ENCODE results near the gene KIT. TPM values are rescaled to one million over a fixed set of nuclear protein-coding genes. Genes with fewer than 3 reads are reported as not detected.

Gene KIT
- total and polyA plus RNA-seq, 2 donors (not counting 1 experiment from before 2014, with no cell fraction given) = 0.50 to 19.9 TPM

GRCh38 chr4:54620773-54621172 lies 37.0 kb upstream of the KIT start:
- Histone ChIP-seq H3K4me1 (ENCODE audit: control insufficient read depth, extremely low read depth, insufficient read depth, low read length) (no peaks in the 10 kb centered on the region), H3K9me3 (ENCODE audit: control insufficient read depth, insufficient read depth, low read depth, low read length) (no peaks in the 10 kb centered on the region), H3K9ac (ENCODE audit: insufficient read depth, low read length) (no peak overlapping the region), H3K27me3 (ENCODE audit: control insufficient read depth, insufficient read depth, low read length) (no peaks in the 10 kb centered on the region), H4K20me1 (ENCODE audit: control insufficient read depth, extremely low read depth, insufficient read depth, low read length) (no peaks in the 10 kb centered on the region), H3K36me3 (ENCODE audit: control insufficient read depth, insufficient read depth, low read length) (no peaks in the 10 kb centered on the region), H3K27ac (ENCODE audit: insufficient read depth, low read length) (no peak overlapping the region), H2AFZ (ENCODE audit: low read length) (no peak overlapping the region), H3K79me2 (ENCODE audit: control insufficient read depth, insufficient read depth, low read length) (no peaks in the 10 kb centered on the region), H3K4me2 (ENCODE audit: extremely low read depth, insufficient read depth, low read length) (no peak overlapping the region), H3K4me3 (replicated peaks in 1 of 4; ENCODE audit: control extremely low read depth in 1 of 4, insufficient read depth in 1 of 4, low read depth in 3 of 4, low read length in 4 of 4) (no peak overlapping the region)
- DNase-seq (ENCODE audit: low read depth in 2 of 2) = no peak
- TF ChIP-seq CTCF (conservative IDR thresholded peaks at IDR 0.05 in 1 of 2, IDR thresholded peaks at IDR 0.05 in 1 of 2; ENCODE audit: low read depth in 1 of 2, low read length in 2 of 2) (no peak), EZH2 (IDR thresholded peaks at IDR 0.05; ENCODE audit: low read length, missing control alignments) (no peak)

- H3K4me1 ChIP-seq (ENCODE audit: control insufficient read depth, extremely low read depth, insufficient read depth, low read length) = no peaks in the 10 kb centered on the region
- no peak for DNase-seq (ENCODE audit: low read depth in 2 of 2)
- H3K27me3 ChIP-seq (ENCODE audit: control insufficient read depth, insufficient read depth, low read length) = peaks cover 3% of the 10 kb centered on the region
- H3K9ac ChIP-seq (ENCODE audit: insufficient read depth, low read length) = no peak overlapping the region
- no peak overlapping the region for H2AFZ ChIP-seq (ENCODE audit: low read length)
- H3K4me3 ChIP-seq (replicated peaks in 1 of 4; ENCODE audit: control extremely low read depth in 1 of 4, insufficient read depth in 1 of 4, low read depth in 3 of 4, low read length in 4 of 4) = no peak overlapping the region
- no peak for TF ChIP-seq CTCF (conservative IDR thresholded peaks at IDR 0.05 in 1 of 2, IDR thresholded peaks at IDR 0.05 in 1 of 2; ENCODE audit: low read depth in 1 of 2, low read length in 2 of 2)
- no peak for TF ChIP-seq EZH2 (IDR thresholded peaks at IDR 0.05; ENCODE audit: low read length, missing control alignments)
- no peak overlapping the region for H3K4me2 ChIP-seq (ENCODE audit: extremely low read depth, insufficient read depth, low read length)
- no peak overlapping the region for H3K27ac ChIP-seq (ENCODE audit: insufficient read depth, low read length)
- H3K79me2 ChIP-seq (ENCODE audit: control insufficient read depth, insufficient read depth, low read length) = no peaks in the 10 kb centered on the region
- H4K20me1 ChIP-seq (ENCODE audit: control insufficient read depth, extremely low read depth, insufficient read depth, low read length) = no peaks in the 10 kb centered on the region
- no peaks in the 10 kb centered on the region for H3K36me3 ChIP-seq (ENCODE audit: control insufficient read depth, insufficient read depth, low read length)
- no peaks in the 10 kb centered on the region for H3K9me3 ChIP-seq (ENCODE audit: control insufficient read depth, insufficient read depth, low read depth, low read length)
Observed at GRCh38 chr4:54625391-54625790, 32.4 kb upstream of the KIT start.

GRCh38 chr4:54626113-54626512 lies 31.6 kb upstream of the KIT start:
- H4K20me1 ChIP-seq (ENCODE audit: control insufficient read depth, extremely low read depth, insufficient read depth, low read length) = no peaks in the 10 kb centered on the region
- peaks cover 3% of the 10 kb centered on the region for H3K27me3 ChIP-seq (ENCODE audit: control insufficient read depth, insufficient read depth, low read length)
- H3K4me2 ChIP-seq (ENCODE audit: extremely low read depth, insufficient read depth, low read length) = no peak overlapping the region
- no peak overlapping the region for H3K9ac ChIP-seq (ENCODE audit: insufficient read depth, low read length)
- no peaks in the 10 kb centered on the region for H3K4me1 ChIP-seq (ENCODE audit: control insufficient read depth, extremely low read depth, insufficient read depth, low read length)
- H3K4me3 ChIP-seq (replicated peaks in 1 of 4; ENCODE audit: control extremely low read depth in 1 of 4, insufficient read depth in 1 of 4, low read depth in 3 of 4, low read length in 4 of 4) = no peak overlapping the region
- TF ChIP-seq EZH2 (IDR thresholded peaks at IDR 0.05; ENCODE audit: low read length, missing control alignments) (no peak), CTCF (conservative IDR thresholded peaks at IDR 0.05 in 1 of 2, IDR thresholded peaks at IDR 0.05 in 1 of 2; ENCODE audit: low read depth in 1 of 2, low read length in 2 of 2) (no peak)
- no peaks in the 10 kb centered on the region for H3K79me2 ChIP-seq (ENCODE audit: control insufficient read depth, insufficient read depth, low read length)
- H3K9me3 ChIP-seq (ENCODE audit: control insufficient read depth, insufficient read depth, low read depth, low read length) = no peaks in the 10 kb centered on the region
- H3K36me3 ChIP-seq (ENCODE audit: control insufficient read depth, insufficient read depth, low read length) = no peaks in the 10 kb centered on the region
- DNase-seq (ENCODE audit: low read depth in 2 of 2) = no peak
- no peak overlapping the region for H2AFZ ChIP-seq (ENCODE audit: low read length)
- H3K27ac ChIP-seq (ENCODE audit: insufficient read depth, low read length) = no peak overlapping the region
